Erythroblast (primary cell): ENCODE data around the gene SELENOW.

Experiments
- GATA1 ChIP-seq: IDR thresholded peaks from 2 replicates; pipeline ENCODE4 v1.6.1; 2011; ENCODE audit warnings: low read depth, mild to moderate bottlenecking, control low read depth, low read length, moderate library complexity
- POLR2A ChIP-seq: IDR thresholded peaks from 2 replicates; pipeline ENCODE4 v1.6.1; 2011; ENCODE audit warnings: mild to moderate bottlenecking, low read length

- TF ChIP-seq POLR2A = no peak
- TF ChIP-seq GATA1 = no peak
Measured at GRCh38 chr19:47786566-47786965, 8.1 kb downstream of the SELENOW start.
